22Rv1 (cell line): ENCODE measurements around the gene DUSP15.

Source experiments
- CTCF ChIP-seq: fragments of 450-650 bp; IDR thresholded peaks from 2 replicates; pipeline ENCODE4 v1.5.1; 2017; ENCODE audit warnings: mild to moderate bottlenecking
- ZFX ChIP-seq: fragments of 450-650 bp; IDR thresholded peaks from 2 replicates; pipeline ENCODE4 v1.6.1; 2017; ENCODE audit warnings: antibody characterized with exemption, borderline replicate concordance

GRCh38 chr20:31915491-31916280 is 45.4 kb upstream of the DUSP15 start:
- TF ChIP-seq CTCF (no peak), ZFX (no peak)
